C4-2B (cell line): ENCODE measurements around the gene CCDC73.

Experiments used
- H3K27ac ChIP-seq: fragments of 450-650 bp; 2 replicates; pipeline ENCODE4 v1.5.1; 2017
- ZFX ChIP-seq: fragments of 450-650 bp; IDR thresholded peaks from 2 replicates; pipeline ENCODE4 v1.6.1; 2017
- TF ChIP-seq, protein P1 (sequence below): fragments of 450-650 bp; conservative IDR thresholded peaks from 2 replicates; pipeline ENCODE4 v1.5.1; 2017; ENCODE audit warnings: mild to moderate bottlenecking

CCDC73 gene

DNA sequence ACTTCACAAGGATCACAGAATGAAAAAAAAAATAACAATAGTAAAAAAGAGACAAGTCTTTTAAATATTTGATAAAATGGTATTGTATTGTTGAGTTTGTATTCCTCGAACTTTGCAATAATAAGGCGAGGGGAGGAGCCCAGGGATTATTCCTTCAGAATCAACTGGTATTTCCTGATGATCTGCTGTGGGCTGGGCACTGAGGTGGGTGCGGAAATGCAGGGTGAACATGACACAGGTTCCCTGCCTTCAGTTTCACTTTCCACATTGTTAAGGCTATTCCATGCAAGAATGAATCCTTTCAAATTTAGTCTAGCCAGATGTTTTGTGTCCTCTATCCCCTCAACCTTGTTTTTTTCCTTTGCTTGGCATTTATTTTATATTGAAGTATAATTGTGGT, 212.9 kb downstream of the CCDC73 start:
- no peak overlapping the region for H3K27ac ChIP-seq
- no peak for TF ChIP-seq ZFX
- TF ChIP-seq, protein P1, sequence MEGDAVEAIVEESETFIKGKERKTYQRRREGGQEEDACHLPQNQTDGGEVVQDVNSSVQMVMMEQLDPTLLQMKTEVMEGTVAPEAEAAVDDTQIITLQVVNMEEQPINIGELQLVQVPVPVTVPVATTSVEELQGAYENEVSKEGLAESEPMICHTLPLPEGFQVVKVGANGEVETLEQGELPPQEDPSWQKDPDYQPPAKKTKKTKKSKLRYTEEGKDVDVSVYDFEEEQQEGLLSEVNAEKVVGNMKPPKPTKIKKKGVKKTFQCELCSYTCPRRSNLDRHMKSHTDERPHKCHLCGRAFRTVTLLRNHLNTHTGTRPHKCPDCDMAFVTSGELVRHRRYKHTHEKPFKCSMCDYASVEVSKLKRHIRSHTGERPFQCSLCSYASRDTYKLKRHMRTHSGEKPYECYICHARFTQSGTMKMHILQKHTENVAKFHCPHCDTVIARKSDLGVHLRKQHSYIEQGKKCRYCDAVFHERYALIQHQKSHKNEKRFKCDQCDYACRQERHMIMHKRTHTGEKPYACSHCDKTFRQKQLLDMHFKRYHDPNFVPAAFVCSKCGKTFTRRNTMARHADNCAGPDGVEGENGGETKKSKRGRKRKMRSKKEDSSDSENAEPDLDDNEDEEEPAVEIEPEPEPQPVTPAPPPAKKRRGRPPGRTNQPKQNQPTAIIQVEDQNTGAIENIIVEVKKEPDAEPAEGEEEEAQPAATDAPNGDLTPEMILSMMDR = no peak

DNA sequence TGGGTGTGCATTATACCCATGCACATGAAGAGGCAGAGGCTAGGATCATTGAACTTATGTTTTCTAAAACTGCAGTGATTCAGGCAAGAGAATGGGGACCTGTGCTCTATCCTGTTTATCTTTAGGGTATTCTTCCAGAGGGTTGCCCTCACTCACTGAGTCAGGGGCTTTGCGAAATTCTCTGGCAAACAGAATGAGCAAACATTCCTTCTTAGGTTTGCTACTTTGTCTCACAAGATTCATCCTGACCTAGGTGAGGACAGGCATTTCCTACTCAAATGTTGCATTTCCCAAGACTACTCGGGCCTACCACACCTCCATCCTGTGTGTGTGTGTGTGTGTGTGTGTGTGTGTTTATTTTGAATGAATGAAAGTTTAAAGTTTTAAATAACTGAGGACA, 213.5 kb downstream of the CCDC73 start:
- H3K27ac ChIP-seq = no peak overlapping the region
- TF ChIP-seq, protein P1 = no peak
- TF ChIP-seq ZFX = no peak

DNA sequence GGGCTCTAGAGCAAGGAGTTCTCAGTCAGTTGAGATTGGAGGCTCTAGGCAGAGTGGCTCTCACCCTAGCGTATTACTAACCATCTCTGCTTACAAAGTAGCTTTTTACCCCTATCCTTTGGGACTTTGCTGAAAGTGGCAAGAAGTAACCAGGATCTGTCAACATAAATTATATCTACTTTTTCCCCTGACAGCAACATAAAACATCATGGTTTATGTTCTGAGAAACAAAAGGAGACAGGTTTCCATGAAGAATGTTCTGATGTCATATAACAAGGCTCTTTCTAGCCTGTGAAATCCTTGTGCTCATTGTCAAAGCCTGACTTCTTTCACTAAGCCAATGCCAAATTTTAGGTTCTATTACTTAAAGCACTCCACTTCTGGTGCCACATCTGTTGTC, 218.0 kb downstream of the CCDC73 start:
- H3K27ac ChIP-seq = no peak overlapping the region
- no peak for TF ChIP-seq ZFX
- TF ChIP-seq, protein P1 = no peak

DNA sequence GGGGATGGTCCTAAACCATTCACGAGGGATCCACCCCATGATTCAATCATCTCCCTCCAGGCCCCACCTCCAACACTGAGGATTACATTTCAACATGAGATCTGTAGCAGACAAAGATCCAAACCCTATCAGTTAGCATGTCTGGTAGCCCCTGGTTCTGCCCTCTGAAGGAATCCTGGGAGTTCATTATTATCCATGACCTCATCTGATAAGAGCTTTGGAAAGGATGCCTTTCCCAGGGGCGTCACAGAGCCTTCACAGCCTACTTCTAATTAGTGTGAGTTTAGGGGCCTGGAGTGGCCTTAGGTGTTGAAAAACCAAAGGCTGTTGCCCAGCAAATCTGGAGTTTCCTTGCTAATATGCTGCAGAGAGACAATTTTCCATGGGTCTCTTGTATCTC, 219.4 kb downstream of the CCDC73 start:
- no peak overlapping the region for H3K27ac ChIP-seq
- no peak for TF ChIP-seq ZFX
- TF ChIP-seq, protein P1 = no peak

DNA sequence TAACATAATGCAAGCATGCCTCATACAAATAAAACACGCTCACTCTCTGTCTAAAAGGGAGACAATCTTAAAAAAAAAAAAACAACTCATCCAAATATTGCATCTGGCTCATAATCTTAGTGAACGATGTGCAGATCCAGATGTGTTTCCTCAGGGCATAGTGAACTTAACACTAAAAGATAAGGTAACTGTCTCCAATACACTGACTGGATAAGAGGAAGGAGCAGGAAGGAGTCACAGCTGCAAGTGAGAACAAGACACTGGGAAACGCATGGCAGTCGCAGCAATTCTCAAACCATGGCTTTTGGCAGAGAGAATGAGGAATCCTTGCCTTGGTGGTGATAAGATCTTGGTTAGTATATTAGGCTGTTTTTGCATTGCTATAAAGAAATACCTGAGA, 220.0 kb downstream of the CCDC73 start:
- H3K27ac ChIP-seq = no peak overlapping the region
- TF ChIP-seq, protein P1 = no peak
- TF ChIP-seq ZFX = no peak

DNA sequence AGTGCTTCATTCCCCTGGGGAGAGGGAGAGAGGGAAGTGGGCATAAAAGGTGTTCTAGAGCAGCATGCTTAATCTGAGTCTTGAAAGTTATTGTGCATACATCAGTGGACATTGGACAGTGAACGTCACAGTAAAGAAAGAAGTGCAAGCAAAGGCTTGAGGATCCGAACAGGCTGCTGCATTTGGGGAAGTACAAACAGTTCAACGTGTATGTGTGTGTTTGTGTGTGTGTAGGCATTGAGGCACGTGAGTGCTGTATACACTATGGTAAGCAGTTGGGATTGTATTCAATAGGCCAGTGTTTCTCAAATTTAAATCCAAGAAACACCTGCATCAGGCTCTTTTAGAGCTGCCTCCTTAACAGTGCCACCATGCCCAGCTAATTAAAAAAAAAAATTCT, 221.2 kb downstream of the CCDC73 start:
- TF ChIP-seq, protein P1 = no peak
- no peak for TF ChIP-seq ZFX
- no peak overlapping the region for H3K27ac ChIP-seq

DNA sequence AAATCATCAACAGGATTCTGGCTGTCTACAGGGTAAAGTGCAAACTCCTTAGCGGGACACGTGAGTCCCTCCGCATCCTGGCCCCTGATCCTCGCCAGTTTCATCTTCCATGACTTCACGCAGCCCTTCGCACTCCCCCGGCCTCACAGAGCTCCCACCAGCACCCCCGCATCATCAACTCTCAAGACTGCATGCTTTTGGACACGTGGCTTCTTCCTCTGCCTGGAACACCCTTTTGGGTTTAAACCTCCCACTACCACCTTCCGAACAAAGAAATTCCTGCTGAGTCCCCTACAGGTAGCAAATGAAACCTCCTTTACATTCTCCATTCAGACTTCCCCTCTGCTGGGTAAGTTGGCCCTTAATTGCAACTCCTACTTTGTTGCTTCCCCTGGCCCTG, 223.4 kb downstream of the CCDC73 start:
- H3K27ac ChIP-seq = no peak overlapping the region
- TF ChIP-seq ZFX = no peak
- TF ChIP-seq, protein P1 = no peak
